DMS53 treated with DMSO at 0.1 percent for 48 hours (cell line): ENCODE results near the gene SSBP3.
"Not testable (repeated sequence)": the region's sequence is repeated elsewhere in the genome, so short reads cannot be mapped to it uniquely, and the experiment has no call there.

ENCODE experiments used
- DNase-seq: peaks from one replicate; lab custom pipeline; 2025; ENCODE audit not compliant: unreplicated experiment; lab: John Stamatoyannopoulos, UW

SSBP3 gene

DNA sequence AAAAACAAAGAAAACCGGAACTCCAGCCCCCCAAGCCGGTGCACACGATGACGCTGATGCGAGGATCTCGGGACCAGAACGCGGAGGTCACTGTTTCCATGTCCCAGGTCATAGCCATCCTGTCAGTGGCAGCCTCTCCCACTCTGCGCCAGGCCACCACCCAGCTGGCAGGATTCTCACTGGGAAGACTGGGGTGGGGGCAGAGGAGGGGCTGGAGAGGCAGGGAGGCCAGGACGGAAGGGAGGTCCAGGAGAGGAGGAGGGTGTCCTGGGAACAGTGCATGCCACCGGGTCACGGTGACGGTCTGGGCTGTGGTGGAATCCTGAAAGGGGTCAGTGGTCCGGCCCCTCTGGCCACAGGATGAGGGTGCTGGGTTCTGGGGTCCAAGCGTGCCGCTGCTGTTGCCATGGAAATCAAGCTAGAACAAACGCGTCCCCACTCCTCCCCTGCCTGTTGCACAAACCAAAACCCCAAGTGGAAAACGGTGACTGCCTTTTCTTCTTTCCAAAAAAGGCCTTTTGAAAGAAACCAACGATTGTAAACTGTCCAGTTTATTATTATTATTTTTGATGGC lies 180.1 kb downstream of the SSBP3 start:
- no peak for DNase-seq

DNA sequence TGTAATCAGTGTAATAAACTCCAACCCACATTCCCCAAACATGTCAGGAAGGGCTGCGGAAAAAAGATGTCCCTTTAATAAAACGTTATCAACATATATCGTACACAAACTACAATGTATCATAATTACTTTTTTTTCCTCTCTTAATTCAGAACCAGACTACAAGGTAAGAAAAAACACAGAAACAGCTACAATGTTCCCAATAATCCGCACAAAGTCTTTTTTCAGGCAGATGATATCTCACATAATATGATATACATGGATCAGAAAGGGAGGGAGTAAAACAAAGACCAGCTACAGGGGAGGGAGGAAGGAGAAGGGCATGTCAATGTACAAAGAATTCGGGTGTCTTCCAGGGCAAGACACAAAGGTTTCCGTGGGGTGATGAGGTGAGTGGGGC lies 180.8 kb downstream of the SSBP3 start:
- DNase-seq, result no peak

DNA sequence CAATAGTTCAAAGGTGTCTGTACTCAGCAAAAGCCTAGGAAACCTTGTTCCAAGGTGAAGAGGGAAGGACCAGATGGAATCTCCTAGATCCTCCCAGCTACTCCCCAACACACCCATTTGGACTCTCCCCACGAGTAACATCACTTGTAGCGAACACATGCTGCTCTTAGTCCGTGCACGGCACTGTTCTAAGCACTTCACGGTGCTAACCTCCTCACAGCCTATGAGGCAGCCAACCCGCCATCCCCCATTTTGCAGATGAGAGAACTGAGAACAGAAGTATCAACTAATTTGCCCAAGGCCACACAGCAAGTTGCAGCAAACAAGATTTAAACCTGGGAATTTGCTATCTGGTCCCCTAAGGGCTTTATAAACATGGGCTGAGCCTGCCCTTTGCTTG lies 182.0 kb downstream of the SSBP3 start:
- no peak for DNase-seq

DNA sequence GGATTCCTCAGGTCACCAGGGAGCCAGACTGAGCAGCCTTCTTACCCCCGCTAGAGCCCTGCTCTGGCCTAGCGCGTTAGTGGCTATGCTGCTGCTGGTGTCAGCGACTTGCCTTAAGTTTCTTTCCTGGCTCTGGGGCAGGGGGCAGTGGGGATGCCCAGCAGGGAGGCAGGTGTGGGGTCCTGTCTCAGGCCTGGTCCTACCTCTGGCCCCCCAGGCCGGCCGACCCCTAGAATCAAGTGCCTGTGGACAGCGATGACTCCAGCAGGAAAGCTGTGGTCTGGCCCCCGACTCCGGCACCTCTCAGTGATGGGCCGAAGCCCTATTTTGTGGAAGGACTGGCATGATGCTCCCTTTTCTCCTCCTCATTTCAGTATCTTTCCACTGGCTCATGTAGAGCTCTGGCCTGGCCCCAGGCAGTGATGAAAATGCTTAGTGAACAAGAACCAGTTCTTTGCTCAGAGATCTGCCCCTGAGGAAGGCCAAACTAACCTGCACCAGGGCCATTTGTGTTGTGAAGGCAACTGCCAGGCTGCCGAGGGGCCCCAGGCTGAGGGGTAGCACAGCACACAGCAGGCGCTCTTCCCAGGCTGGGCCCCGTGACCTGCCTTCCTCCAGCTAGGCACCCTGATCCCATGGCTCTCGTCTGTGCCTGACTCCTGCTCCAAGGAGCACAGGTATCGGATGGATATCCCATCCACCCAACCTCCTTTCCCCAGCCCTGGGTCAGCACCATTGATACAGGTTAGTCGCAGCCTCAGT lies 182.6 kb downstream of the SSBP3 start:
- no peak for DNase-seq

DNA sequence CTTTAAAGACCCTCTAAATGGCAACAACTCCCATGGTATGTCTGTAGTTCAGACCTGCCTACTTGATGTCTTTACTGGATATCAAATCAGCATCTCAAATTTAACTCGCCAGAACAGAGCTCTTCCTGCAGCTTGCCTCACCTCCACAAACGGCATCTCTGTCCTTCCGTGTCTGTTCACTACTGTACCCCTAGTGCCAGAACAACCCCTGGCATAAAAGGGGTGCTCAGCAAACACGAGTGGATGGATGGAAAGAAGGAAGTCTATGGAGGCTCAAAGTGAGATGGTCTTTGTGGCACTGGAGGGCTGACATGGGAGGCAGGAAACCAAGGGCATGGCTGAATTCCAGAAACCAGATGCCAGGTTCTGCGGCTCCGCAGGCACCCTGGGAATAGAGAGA lies 183.5 kb downstream of the SSBP3 start:
- no peak for DNase-seq

DNA sequence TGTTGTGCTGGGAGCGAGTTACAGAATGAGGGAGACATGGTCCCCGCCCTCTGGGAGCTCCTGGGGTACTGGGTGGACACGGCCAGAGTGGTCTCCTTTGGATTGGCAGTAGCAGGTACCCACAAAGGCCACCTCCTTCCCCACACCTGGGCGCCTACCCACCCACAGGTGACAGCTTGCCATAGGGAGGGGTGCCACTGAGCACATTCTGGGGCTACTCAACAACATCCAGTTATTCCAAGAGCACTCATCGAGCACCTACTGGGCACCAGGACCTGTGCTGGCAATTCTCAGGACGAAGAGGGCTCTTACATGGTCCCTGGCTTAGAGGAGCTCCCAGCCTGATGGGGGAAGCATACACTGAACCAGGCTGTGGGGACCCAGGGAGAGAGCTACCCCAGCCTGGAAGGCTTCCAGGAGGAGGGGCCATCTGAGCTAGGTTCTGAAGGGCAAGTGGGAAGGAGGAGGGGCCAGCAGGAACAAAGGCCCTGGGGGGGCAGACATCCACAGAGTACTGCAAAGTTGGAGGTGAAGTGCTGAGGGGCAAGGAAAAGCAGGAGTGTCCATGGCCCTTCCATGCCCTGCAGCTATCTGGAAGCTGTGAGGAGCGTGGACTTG lies 184.2 kb downstream of the SSBP3 start:
- DNase-seq, result no peak

DNA sequence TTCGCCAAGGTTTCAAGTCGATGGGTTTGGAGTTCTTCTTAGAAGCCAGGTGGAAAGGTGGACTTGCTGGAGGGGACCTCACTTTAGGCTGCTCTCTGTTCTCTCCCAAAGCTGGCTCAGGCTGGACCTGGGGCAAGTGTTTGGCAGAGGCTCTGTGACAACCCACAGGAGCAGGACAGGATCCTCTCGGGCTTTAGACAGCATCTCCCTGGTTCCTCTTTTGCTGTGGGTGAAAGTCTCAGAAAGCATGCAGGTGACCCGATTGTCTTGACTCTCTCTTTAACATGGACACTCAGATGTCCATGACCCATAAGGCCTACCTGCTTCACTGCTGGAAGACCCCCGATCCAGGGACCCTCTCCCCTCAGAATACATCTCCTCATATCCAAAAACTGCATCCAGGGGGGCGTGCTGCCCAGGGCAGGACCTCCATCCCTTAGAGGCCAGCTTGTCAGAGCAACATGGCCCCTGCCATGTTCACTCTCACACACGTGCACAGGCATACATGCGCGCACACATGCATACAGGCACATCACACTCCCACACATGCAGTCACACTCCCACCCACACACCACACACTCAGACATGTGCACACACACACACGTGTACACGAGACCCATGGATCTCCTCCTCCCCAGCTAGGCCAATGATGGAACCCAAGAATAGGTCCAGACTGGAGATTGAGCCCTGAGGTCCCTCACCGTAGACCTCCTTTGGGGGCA lies 184.9 kb downstream of the SSBP3 start:
- no peak for DNase-seq

DNA sequence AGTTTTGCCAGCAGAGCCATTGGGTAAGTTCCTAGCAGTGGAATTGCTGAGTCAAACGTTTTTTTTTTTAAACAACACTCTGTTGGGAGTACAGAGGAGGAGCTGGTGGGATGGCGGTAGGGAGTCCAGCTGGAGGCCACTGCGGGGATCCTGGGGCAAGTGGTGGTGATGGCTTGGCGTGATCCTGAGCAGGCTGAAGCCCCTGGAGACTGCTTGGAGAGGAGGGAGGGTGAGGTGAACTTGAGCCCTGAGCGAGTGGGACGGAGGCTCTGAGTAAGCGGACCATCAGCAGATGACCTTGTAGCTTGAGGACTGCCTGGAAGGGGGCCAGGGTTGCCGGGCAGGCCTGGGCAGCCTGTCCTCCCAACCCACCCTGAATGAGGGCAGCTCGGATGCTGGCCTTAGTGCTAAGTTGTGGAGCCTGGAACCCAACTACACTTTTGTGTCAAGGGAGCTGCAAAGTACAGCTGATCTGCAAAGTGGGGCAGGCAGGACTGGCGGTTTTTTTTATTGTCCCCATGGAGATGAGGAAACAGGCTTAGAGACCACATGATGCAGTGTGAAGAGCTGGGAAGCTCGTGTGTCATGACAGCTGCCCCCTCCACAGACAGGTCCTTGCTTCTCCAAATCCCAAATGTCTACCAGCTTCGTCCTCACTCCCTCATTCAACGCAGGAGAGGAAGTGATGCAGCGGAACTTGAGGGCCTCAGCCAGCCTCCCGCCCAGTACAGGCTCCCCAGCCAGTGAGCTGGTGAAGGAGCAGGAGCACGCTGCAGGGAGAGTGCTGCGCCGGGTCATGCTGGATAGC lies 186.0 kb downstream of the SSBP3 start:
- no peak for DNase-seq

DNA sequence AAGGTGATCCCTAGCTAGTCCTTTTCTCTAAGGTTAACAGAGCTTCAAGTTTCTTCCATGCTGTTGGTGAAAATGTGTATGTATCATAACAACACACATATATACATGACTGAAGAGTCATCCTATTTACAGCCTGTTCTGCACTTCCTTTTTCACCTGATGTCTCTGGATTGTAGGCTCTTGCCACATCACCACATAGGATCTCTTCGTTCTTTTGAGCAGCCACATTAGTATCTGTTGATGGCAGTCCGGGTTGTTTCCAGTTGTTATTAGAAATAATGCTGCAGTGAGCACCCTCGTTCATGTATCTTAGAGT lies 186.5 kb downstream of the SSBP3 start:
- DNase-seq, result no peak

DNA sequence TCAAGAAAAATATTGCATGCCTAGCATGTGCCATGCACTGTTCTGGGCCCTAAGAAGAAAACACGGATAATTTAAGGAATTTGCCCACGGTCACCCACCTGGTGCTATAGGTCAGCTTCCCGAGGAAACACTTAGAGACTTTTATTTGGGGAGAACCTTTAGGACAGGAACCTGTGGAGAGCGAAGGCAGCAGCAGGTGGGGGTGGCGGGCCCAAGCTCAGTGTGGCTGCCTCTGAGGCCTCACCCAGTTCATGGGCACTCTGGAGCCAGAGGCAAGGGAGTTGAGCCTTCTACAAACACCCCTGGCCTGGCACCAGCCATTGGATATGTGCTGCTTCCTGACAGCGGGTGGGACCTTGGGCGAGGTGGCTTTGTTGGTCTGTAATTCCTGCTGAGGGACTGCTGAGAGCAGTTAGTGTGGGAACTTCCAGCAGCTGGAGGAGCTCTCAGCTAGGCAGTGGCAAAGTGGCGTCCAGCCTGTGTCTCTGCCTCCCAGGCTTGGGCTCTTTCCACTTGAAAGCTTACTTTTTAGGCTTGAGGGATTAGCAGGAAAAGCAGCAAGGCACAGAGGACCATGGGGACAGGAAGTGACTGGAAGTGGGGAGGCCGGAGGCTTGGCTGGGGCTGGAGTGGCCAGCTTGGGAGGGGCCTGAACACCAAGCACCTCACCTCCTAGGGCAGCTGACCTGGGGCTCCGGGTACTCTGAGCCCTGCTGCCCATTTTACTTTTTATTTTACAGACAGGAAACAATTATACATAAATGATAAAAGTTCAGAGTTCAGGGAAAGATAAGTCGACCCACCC lies 187.1 kb downstream of the SSBP3 start:
- no peak for DNase-seq

DNA sequence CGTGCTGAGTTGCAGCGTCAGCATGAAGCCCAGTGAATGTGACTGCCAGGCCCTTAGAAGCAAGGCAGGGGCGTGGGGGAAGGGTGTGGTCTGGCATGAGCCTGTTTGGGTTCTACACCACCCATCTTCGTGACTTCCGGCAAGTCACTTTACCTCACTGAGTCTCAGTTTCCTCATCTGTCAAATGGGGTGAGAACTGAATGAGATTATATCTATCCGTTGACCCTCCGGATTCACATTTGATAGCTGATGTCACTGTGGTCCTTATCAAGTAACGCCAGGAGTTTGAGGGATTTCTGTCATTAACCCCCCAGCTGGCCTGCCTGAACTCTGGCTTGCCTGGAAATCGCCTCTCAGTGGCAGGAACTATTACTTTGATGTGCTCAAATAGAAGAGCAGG lies 190.7 kb downstream of the SSBP3 start:
- no peak for DNase-seq

DNA sequence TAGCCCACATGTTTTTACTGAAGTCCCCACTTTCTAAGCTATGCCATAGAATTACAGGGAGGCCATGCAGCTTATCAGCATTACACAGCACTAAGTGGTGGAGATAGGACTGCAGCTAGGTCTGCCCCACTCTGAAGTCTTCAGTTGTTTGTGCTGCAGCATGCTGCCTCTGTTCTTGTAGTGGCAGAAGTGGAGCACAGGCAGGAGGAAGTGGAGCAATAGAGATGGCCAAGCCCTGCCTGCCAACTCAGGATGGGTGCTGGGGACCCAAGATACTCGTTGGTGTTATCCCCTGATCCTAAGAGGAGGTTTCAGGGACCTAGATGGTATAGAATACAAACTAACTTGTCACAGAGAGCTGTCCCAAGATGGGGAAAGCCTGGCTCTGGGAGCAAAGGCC lies 193.3 kb downstream of the SSBP3 start:
- DNase-seq, result no peak

DNA sequence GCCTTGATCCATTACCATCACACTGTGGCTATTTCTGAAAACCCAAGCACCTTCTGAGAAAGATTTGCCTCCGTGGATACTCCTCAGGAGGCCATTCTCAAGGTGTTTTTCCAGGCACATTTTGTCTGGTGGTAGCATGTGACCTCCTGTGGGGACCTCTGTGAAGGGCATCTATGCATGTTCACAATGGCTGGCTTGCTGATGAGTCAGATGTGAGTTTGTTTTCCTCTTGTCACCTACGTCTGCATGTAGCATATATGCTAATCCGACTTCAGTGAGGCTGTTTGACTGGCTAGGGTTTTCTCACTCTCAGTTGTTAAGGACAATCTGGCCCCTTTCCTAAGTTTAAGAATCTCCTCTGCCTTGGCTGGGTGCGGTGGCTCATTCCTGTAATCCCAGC lies 198.3 kb downstream of the SSBP3 start:
- not testable (repeated sequence) for DNase-seq

DNA sequence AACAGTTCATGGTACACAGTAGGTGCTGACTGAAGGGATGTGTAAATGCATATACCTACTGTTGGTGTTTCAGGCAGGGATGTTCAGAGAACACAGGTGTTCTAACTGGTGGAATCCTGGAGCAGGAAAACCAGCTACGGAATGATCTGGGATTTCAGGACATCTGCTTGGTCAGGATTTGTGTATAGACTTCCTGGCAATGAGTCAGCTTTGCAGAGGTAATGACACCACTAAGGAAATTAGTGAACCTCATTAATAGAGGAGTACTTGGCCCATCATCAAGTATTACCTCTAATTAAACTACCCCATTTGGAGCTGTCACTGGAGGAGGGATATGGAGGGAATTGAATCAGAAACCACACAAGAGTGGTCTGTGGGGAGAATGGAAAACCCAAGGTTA lies 198.9 kb downstream of the SSBP3 start:
- DNase-seq, result no peak

DNA sequence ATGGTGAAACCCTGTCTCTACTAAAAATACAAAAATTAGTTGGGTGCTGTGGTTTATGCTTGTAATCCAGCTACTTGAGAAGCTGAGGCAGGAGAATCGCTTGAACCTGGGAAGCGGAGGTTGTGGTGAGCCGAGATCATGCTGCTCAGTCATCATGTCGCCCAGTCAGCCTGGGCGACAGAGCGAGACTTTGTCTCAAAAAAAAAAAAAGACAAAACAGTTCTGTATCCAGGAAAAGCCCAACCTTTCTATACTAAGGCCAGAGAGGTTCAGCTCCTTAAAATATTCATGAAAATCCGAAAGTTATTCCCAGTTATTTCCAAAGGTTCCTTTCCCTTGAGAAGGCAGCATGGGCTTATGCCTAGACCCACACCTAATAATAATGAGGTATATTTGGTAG lies 202.0 kb downstream of the SSBP3 start:
- no peak for DNase-seq

DNA sequence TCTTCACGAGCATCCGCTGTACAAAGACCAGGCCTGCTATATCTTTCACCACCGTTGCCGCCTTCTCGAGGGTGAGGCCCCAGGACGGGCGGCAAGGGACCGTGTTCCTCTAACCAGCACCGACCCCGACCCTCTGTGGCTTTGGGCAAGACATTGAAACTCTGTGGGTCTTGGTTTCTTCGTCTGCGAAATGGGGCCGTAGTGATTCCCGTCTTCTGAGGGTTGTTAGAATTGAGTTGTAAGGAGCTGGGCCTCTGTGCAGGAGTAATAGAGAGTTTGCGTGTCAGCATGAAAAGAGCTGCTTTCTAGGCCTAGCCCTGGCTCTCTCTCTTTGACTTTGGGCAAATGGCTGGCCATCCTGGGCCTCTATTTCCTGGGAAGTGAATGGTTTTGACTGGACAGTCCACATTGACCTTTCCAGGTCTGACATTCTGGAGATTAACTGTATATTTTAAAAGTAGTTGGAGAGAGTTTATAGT lies 205.6 kb downstream of the SSBP3 start:
- DNase-seq, result no peak

DNA sequence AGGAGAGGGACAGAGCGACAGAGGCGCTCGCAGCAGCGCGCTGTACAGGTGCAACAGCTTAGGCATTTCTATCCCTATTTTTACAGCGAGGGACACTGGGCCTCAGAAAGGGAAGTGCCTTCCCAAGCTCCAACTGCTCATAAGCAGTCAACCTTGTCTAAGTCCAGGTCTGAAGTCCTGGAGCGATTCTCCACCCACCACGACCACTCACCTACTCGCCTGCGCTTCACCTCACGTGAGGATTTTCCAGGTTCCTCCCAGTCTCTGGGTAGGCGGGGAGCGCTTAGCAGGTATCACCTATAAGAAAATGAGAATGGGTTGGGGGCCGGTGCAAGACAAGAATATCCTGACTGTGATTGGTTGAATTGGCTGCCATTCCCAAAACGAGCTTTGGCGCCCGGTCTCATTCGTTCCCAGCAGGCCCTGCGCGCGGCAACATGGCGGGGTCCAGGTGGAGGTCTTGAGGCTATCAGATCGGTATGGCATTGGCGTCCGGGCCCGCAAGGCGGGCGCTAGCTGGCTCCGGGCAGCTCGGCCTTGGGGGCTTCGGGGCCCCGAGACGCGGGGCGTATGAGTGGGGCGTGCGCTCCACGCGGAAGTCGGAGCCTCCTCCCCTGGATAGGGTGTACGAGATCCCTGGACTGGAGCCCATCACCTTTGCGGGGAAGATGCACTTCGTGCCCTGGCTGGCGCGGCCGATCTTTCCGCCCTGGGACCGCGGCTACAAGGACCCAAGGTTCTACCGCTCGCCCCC lies 206.3 kb downstream of the SSBP3 start, which contains the start of the genes CYB5RL and MRPL37:
CYB5RL (minus strand) TSS at position 266 of the 754 bp plus-strand sequence. CDS start 4,414 bp downstream, outside the sequence.
MRPL37 (plus strand) TSS at position 403 of the 754 bp plus-strand sequence; CDS start at position 480, 77 bp downstream.
- peak; percentile 100 for DNase-seq

DNA sequence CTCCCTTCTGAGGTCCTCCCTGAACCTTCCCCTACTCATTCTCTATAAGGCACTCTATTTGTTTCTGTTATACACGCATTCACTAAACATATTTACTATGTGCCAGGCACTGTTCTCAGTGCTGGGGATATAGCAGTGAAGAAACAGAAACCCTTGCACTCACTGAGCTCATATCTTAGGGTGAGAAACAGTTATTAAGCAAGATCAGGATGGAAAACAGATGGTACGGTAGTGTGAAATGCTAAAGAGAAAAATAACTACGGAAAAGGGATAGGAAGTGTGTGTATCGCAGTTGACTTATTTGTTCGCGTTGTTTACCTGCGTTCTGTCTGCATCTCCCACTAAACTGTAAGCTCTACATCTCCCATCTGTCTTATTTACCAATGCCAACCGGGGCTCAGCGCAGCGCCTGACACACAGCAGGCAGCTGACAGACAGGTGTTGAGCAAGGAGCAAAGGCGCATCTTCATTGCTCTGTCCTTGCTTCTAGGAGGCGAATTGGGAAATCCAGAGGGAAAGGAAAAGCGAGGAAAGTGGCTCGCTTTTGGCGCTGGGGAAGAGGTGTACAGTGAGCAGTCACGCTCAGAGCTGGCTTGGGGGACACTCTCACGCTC lies 206.9 kb downstream of the SSBP3 start:
- peak; percentile 69 for DNase-seq

DNA sequence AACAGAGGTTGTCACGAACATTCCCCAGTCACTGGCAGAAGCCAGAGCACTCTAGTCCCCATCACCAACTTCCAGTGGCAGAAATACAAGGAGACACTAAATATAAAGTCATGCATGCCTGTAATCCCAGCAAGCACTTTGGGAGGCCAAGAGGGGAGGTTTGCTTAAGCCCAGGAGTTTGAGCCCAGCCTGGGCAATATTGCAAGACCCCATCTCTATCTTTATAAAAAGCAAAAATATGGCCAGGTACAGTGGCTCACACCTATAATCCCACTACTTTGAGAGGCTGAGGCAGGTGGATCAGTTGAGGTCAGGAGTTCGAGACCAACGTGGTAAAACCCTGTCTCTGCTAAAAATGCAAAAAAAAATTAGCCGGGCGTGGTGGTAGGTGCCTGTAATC lies 212.7 kb downstream of the SSBP3 start:
- DNase-seq, result no peak
